ENCODE results near the gene NIT1.
"Not testable (repeated sequence)": the region's sequence is repeated elsewhere in the genome, so short reads cannot be mapped to it uniquely, and the experiment has no call there.

NIT1 gene

DNA sequence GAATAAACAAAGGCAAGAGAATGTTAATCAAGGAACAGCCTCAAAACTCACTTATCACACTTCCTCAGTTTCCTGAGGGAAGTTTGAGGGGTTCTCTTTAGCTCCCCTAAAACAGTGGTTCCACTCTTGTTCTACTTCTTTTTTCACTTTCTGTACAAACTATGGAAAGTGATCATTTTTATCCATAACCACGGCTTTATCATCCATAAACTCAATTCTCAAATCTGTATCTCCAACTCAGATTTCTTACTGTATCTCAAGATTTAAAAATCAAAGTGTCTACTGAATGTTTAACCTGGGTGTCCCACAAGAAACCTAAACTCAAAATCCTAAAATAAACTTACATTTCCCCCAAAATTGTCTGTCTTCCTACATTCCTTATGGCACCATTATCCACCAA, 4.0 kb upstream of the NIT1 start:
- Histone ChIP-seq H3K27ac (ENCODE audit: low read length) (no peak overlapping the region), H4K20me1 (ENCODE audit: insufficient read depth, low read length) (peaks cover 10% of the 10 kb centered on the region; the same call in 1 of the 2 replicates), H3K9me2 (replicated peaks; ENCODE audit: insufficient read depth, low read length) (no peaks in the 10 kb centered on the region), H3K27me3 (replicated peaks; ENCODE audit: insufficient read depth, low read length) (no peaks in the 10 kb centered on the region), H2AFZ (ENCODE audit: low read length) (no peak overlapping the region), H3K4me2 (ENCODE audit: low read depth, low read length) (no peak overlapping the region), H3K79me2 (ENCODE audit: low read length) (peaks cover 98% of the 10 kb centered on the region), H3K36me3 (replicated peaks; ENCODE audit: insufficient read depth, low read length) (no peaks in the 10 kb centered on the region; the same call in 1 of the 2 replicates), H3K4me3 (ENCODE audit: low read length) (no peak overlapping the region), H3F3A (ENCODE audit: insufficient read depth, low read length) (peaks cover 5% of the 10 kb centered on the region; the same call in 1 of the 2 replicates), H3K4me1 (ENCODE audit: low read length) (peaks cover 23% of the 10 kb centered on the region), H3K9me3 (replicated peaks; ENCODE audit: insufficient read depth, low read length) (no peaks in the 10 kb centered on the region), H3K9ac (ENCODE audit: low read length) (no peak overlapping the region)
- DNase-seq, result no peak
- TF ChIP-seq EZH2phosphoT487 (IDR thresholded peaks at IDR 0.05; ENCODE audit: low read length) (no peak), EZH2 (optimal IDR thresholded peaks at IDR 0.05; ENCODE audit: low read depth, low read length) (no peak)
- TF ChIP-seq, protein P1, sequence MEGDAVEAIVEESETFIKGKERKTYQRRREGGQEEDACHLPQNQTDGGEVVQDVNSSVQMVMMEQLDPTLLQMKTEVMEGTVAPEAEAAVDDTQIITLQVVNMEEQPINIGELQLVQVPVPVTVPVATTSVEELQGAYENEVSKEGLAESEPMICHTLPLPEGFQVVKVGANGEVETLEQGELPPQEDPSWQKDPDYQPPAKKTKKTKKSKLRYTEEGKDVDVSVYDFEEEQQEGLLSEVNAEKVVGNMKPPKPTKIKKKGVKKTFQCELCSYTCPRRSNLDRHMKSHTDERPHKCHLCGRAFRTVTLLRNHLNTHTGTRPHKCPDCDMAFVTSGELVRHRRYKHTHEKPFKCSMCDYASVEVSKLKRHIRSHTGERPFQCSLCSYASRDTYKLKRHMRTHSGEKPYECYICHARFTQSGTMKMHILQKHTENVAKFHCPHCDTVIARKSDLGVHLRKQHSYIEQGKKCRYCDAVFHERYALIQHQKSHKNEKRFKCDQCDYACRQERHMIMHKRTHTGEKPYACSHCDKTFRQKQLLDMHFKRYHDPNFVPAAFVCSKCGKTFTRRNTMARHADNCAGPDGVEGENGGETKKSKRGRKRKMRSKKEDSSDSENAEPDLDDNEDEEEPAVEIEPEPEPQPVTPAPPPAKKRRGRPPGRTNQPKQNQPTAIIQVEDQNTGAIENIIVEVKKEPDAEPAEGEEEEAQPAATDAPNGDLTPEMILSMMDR (IDR thresholded peaks at IDR 0.05; ENCODE audit: low read length), result no peak

GRCh38 chr1:161114556-161114955, 3.3 kb upstream of the NIT1 start:
- Histone ChIP-seq H3K4me3 (ENCODE audit: low read length) (no peak overlapping the region), H3K27ac (ENCODE audit: low read length) (no peak overlapping the region), H3K9me3 (replicated peaks; ENCODE audit: insufficient read depth, low read length) (no peaks in the 10 kb centered on the region), H3K4me2 (ENCODE audit: low read depth, low read length) (no peak overlapping the region), H3K9ac (ENCODE audit: low read length) (no peak overlapping the region), H3K36me3 (replicated peaks; ENCODE audit: insufficient read depth, low read length) (no peaks in the 10 kb centered on the region; the same call in 1 of the 2 replicates), H3K27me3 (replicated peaks; ENCODE audit: insufficient read depth, low read length) (no peaks in the 10 kb centered on the region), H3K4me1 (ENCODE audit: low read length) (peaks cover 29% of the 10 kb centered on the region), H3K9me2 (replicated peaks; ENCODE audit: insufficient read depth, low read length) (no peaks in the 10 kb centered on the region), H3K79me2 (ENCODE audit: low read length) (peaks cover 97% of the 10 kb centered on the region), H2AFZ (ENCODE audit: low read length) (no peak overlapping the region), H3F3A (ENCODE audit: insufficient read depth, low read length) (peaks cover 12% of the 10 kb centered on the region; the same call in 1 of the 2 replicates), H4K20me1 (ENCODE audit: insufficient read depth, low read length) (peaks cover 10% of the 10 kb centered on the region; the same call in 1 of the 2 replicates)
- TF ChIP-seq, protein P1 (IDR thresholded peaks at IDR 0.05; ENCODE audit: low read length), result no peak
- no peak for DNase-seq

GRCh38 chr1:161115132-161115711, 2.7 kb upstream of the NIT1 start:
- Histone ChIP-seq H3K4me3 (ENCODE audit: low read length) (no peak overlapping the region), H3K9ac (ENCODE audit: low read length) (no peak overlapping the region), H4K20me1 (ENCODE audit: insufficient read depth, low read length) (peaks cover 10% of the 10 kb centered on the region; the same call in 1 of the 2 replicates), H3K27ac (ENCODE audit: low read length) (no peak overlapping the region), H3K36me3 (replicated peaks; ENCODE audit: insufficient read depth, low read length) (no peaks in the 10 kb centered on the region; the same call in 1 of the 2 replicates), H3K9me3 (replicated peaks; ENCODE audit: insufficient read depth, low read length) (no peaks in the 10 kb centered on the region), H3K9me2 (replicated peaks; ENCODE audit: insufficient read depth, low read length) (no peaks in the 10 kb centered on the region), H3K4me2 (ENCODE audit: low read depth, low read length) (no peak overlapping the region), H3K79me2 (ENCODE audit: low read length) (peaks cover 92% of the 10 kb centered on the region), H2AFZ (ENCODE audit: low read length) (no peak overlapping the region), H3K27me3 (replicated peaks; ENCODE audit: insufficient read depth, low read length) (no peaks in the 10 kb centered on the region), H3K4me1 (ENCODE audit: low read length) (peaks cover 36% of the 10 kb centered on the region), H3F3A (ENCODE audit: insufficient read depth, low read length) (peaks cover 15% of the 10 kb centered on the region; the same call in 1 of the 2 replicates)
- TF ChIP-seq, protein P1 (IDR thresholded peaks at IDR 0.05; ENCODE audit: low read length), result no peak
- TF ChIP-seq EZH2phosphoT487 (IDR thresholded peaks at IDR 0.05; ENCODE audit: low read length) (no peak), EZH2 (optimal IDR thresholded peaks at IDR 0.05; ENCODE audit: low read depth, low read length) (no peak)
- DNase-seq, result no peak

DNA sequence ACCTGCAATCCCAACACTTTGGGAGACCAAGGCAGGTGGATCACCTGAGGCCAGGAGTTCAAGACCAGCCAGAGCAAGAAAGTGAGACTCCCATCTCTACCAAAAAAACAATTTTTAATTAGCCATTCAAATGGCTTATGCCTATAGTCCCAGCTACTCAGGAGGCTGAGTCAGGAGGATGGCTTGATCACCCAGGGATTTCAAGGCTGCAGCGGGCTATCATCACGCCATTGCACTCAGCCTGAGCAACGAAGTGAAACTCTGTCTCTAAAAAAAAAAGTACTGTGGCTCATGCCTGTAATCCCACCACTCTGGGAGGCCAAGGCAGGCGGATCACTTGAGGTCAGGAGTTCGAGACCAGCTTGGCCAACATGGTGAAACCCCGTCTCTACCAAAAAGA, 1.9 kb upstream of the NIT1 start:
- H3K36me3 ChIP-seq (replicated peaks; ENCODE audit: insufficient read depth, low read length); H3K27me3 ChIP-seq (replicated peaks; ENCODE audit: insufficient read depth, low read length); H3K4me3 ChIP-seq (ENCODE audit: low read length); H2AFZ ChIP-seq (ENCODE audit: low read length); H3K27ac ChIP-seq (ENCODE audit: low read length); DNase-seq; H3K9me2 ChIP-seq (replicated peaks; ENCODE audit: insufficient read depth, low read length); H3K4me2 ChIP-seq (ENCODE audit: low read depth, low read length); H3K9me3 ChIP-seq (replicated peaks; ENCODE audit: insufficient read depth, low read length); H3K9ac ChIP-seq (ENCODE audit: low read length): not testable (repeated sequence)
- Histone ChIP-seq H4K20me1 (ENCODE audit: insufficient read depth, low read length) (peaks cover 10% of the 10 kb centered on the region; the same call in 1 of the 2 replicates), H3K79me2 (ENCODE audit: low read length) (peaks cover 89% of the 10 kb centered on the region), H3K4me1 (ENCODE audit: low read length) (peaks cover 37% of the 10 kb centered on the region), H3F3A (ENCODE audit: insufficient read depth, low read length) (peaks cover 15% of the 10 kb centered on the region; the same call in 1 of the 2 replicates)

Measured in MM.1S (cell line).